H9 (cell line): ENCODE results near the gene IRAK1. TPM values are rescaled to one million over a fixed set of nuclear protein-coding genes. Genes with fewer than 3 reads are reported as not detected.

Experiments used
- DNase-seq: peaks from one replicate; pipeline ENCODE4 v3.0.0-alpha.2; 2017
- H2AFZ ChIP-seq: one replicate; pipeline ENCODE4 v1.6.1; 2013; ENCODE audit warnings: mild to moderate bottlenecking, low read length, control low read depth, moderate library complexity
- H2AK5ac ChIP-seq: 2 replicates; pipeline ENCODE4 v1.6.1; 2013; ENCODE audit warnings: low read length, control low read depth, mixed read lengths; ENCODE audit not compliant: insufficient read length
- H2BK120ac ChIP-seq: one replicate; pipeline ENCODE4 v1.6.1; 2013; ENCODE audit warnings: low read depth, mild to moderate bottlenecking, low read length, control low read depth, inconsistent platforms; ENCODE audit not compliant: poor library complexity, severe bottlenecking
- H2BK12ac ChIP-seq: 2 replicates; pipeline ENCODE4 v1.6.1; 2013; ENCODE audit warnings: low read length, control low read depth, mixed read lengths, low read depth; ENCODE audit not compliant: insufficient read length
- H2BK15ac ChIP-seq: 2 replicates; pipeline ENCODE4 v1.6.1; 2013; ENCODE audit warnings: low read depth, low read length, control low read depth
- H2BK20ac ChIP-seq: one replicate; pipeline ENCODE4 v1.6.1; 2013; ENCODE audit warnings: low read depth, mild to moderate bottlenecking, low read length, control low read depth, inconsistent platforms; ENCODE audit not compliant: poor library complexity, severe bottlenecking
- H2BK5ac ChIP-seq: 2 replicates; pipeline ENCODE4 v1.6.1; 2013; ENCODE audit warnings: low read length, control low read depth, mixed read lengths; ENCODE audit not compliant: insufficient read length
- H3K14ac ChIP-seq: 2 replicates; pipeline ENCODE4 v1.6.1; 2013; ENCODE audit warnings: low read length, control low read depth; ENCODE audit not compliant: insufficient read depth
- H3K18ac ChIP-seq: 2 replicates; pipeline ENCODE4 v1.6.1; 2013; ENCODE audit warnings: low read depth, mild to moderate bottlenecking, mixed read lengths, low read length, control low read depth; ENCODE audit not compliant: insufficient read length
- H3K23ac ChIP-seq: 2 replicates; pipeline ENCODE4 v1.6.1; 2013; ENCODE audit warnings: low read length, control low read depth, mixed read lengths, low read depth; ENCODE audit not compliant: insufficient read length
- H3K23me2 ChIP-seq: 2 replicates; pipeline ENCODE4 v1.6.1; 2013; ENCODE audit warnings: low read depth, mild to moderate bottlenecking, mixed read lengths, low read length, control low read depth; ENCODE audit not compliant: insufficient read length, poor library complexity, severe bottlenecking
- H3K27ac ChIP-seq: 2 replicates; pipeline ENCODE4 v1.5.1; 2013; ENCODE audit warnings: low read length, control low read depth, mixed read lengths, low read depth; ENCODE audit not compliant: insufficient read length
- H3K27me3 ChIP-seq: 2 replicates; pipeline ENCODE4 v1.6.1; 2013; ENCODE audit warnings: low read length, control low read depth, inconsistent platforms; ENCODE audit not compliant: insufficient read depth
- H3K4ac ChIP-seq: 2 replicates; pipeline ENCODE4 v1.6.1; 2013; ENCODE audit warnings: low read depth, mild to moderate bottlenecking, control low read depth, inconsistent platforms, low read length, moderate library complexity
- H3K4me1 ChIP-seq: 2 replicates; pipeline ENCODE4 v1.6.1; 2013; ENCODE audit warnings: low read length, control low read depth, inconsistent platforms; ENCODE audit not compliant: insufficient read depth
- H3K4me2 ChIP-seq: 2 replicates; pipeline ENCODE4 v1.6.1; 2013; ENCODE audit warnings: low read length, control low read depth, mixed read lengths; ENCODE audit not compliant: insufficient read length, insufficient read depth
- H3K56ac ChIP-seq: 2 replicates; pipeline ENCODE4 v1.6.1; 2013; ENCODE audit warnings: low read depth, mild to moderate bottlenecking, mixed read lengths, low read length, control low read depth; ENCODE audit not compliant: insufficient read length
- H3K79me1 ChIP-seq: 2 replicates; pipeline ENCODE4 v1.6.1; 2013; ENCODE audit warnings: low read depth, mild to moderate bottlenecking, moderate library complexity, low read length, control low read depth, inconsistent platforms; ENCODE audit not compliant: insufficient read depth, poor library complexity, severe bottlenecking
- H3K79me2 ChIP-seq: 2 replicates; pipeline ENCODE4 v1.6.1; 2013; ENCODE audit warnings: low read length, control low read depth, inconsistent platforms; ENCODE audit not compliant: insufficient read depth
- H3K9ac ChIP-seq: 2 replicates; pipeline ENCODE4 v1.6.1; 2013; ENCODE audit warnings: low read length, control low read depth, mixed read lengths; ENCODE audit not compliant: insufficient read length; ENCODE audit errors: extremely low read depth
- H3K9me3 ChIP-seq: one replicate; pipeline ENCODE4 v1.6.1; 2013; ENCODE audit warnings: low read depth, low read length, inconsistent platforms; ENCODE audit not compliant: control insufficient read depth
- H3T11ph ChIP-seq: one replicate; pipeline ENCODE4 v1.6.1; 2013; ENCODE audit warnings: mild to moderate bottlenecking, low read length, control low read depth, inconsistent platforms
- H4K20me1 ChIP-seq: one replicate; pipeline ENCODE4 v1.6.1; 2013; ENCODE audit not compliant: control insufficient read depth, insufficient read length, insufficient read depth
- H4K5ac ChIP-seq: 2 replicates; pipeline ENCODE4 v1.6.1; 2013; ENCODE audit warnings: low read depth, mild to moderate bottlenecking, mixed read lengths, low read length, control low read depth; ENCODE audit not compliant: insufficient read length
- H4K8ac ChIP-seq: replicated peaks from 2 replicates; pipeline ENCODE4 v1.6.1; 2013; ENCODE audit warnings: low read length, control low read depth, mixed read lengths, low read depth; ENCODE audit not compliant: insufficient read length
- H4K91ac ChIP-seq: 2 replicates; pipeline ENCODE4 v1.6.1; 2013; ENCODE audit warnings: low read depth, mild to moderate bottlenecking, moderate library complexity, mixed read lengths, low read length, control low read depth; ENCODE audit not compliant: insufficient read length
- H3K27ac Mint-ChIP-seq, 3 experiments: 2 replicates in 2 of 3; 3 replicates in 1 of 3; pipeline ENCODE4 v1.8.0; 2020 to 2021; ENCODE audit warnings: mixed read lengths in 3 of 3, mild to moderate bottlenecking in 1 of 3, moderate library complexity in 1 of 3
- H3K27me3 Mint-ChIP-seq: 2 replicates; pipeline ENCODE4 v1.8.0; 2021; ENCODE audit warnings: low read depth, mild to moderate bottlenecking, moderate library complexity, mixed read lengths
- H3K36me3 Mint-ChIP-seq, 3 experiments: 2 replicates in 2 of 3; 3 replicates in 1 of 3; pipeline ENCODE4 v1.8.0; 2020 to 2021; ENCODE audit warnings: low read depth in 3 of 3, mixed read lengths in 3 of 3; ENCODE audit not compliant: insufficient read depth in 1 of 3
- H3K4me1 Mint-ChIP-seq, 2 experiments: 2 replicates each; pipeline ENCODE4 v1.8.0; 2020; ENCODE audit warnings: mixed read lengths in 2 of 2
- H3K4me3 Mint-ChIP-seq, 2 experiments: 2 replicates in 1 of 2; 3 replicates in 1 of 2; pipeline ENCODE4 v1.8.0; 2020 to 2021; ENCODE audit warnings: mild to moderate bottlenecking in 2 of 2, mixed read lengths in 2 of 2, moderate library complexity in 1 of 2
- H3K9me3 Mint-ChIP-seq, 2 experiments: 2 replicates in 1 of 2; 3 replicates in 1 of 2; pipeline ENCODE4 v1.8.0; 2020; ENCODE audit warnings: mild to moderate bottlenecking in 2 of 2, mixed read lengths in 2 of 2, moderate library complexity in 1 of 2
- CTCF ChIP-seq: fragments of 200-600 bp; sonication (generic); conservative IDR thresholded peaks from 3 replicates; pipeline ENCODE4 v1.8.0; 2021; ENCODE audit warnings: antibody characterized with exemption, mild to moderate bottlenecking
- WGBS: extraction: QIAGEN DNeasy Blood & Tissue Kit; methylation state at CpG from one replicate; pipeline ENCODE4 v1.1.7; 2013; ENCODE audit warnings: missing lambda C conversion rate, low lambda C conversion rate, mixed read lengths; ENCODE audit not compliant: insufficient read length; ENCODE audit errors: extremely low coverage; 5-methylcytosine and 5-hydroxymethylcytosine counted together
- total RNA-seq: library from RNA; stranded (reverse); gene quantifications from 2 replicates; pipeline ENCODE4 v1.2.1, GENCODE V29; 2021

IRAK1 gene
- total RNA-seq, 1 experiment from 2014 or later: 98.4 TPM

- no peak overlapping the region for H2BK120ac ChIP-seq
- no peak overlapping the region for H3K14ac ChIP-seq
Measured at GRCh38 chrX:154006947-154007346, 12.8 kb downstream of the IRAK1 start.

More at GRCh38 chrX:154006947-154007346, 12.8 kb downstream of the IRAK1 start:
- Histone ChIP-seq H2BK5ac (no peak overlapping the region), H3K4ac (no peak overlapping the region), H2BK12ac (no peak overlapping the region), H2BK15ac (no peak overlapping the region), H3K4me1 (no peaks in the 10 kb centered on the region), H4K20me1 (no peaks in the 10 kb centered on the region), H4K5ac (no peak overlapping the region), H3K27me3 (no peaks in the 10 kb centered on the region), H4K8ac (no peak overlapping the region), H3K9me3 (peaks cover 21% of the 10 kb centered on the region), H3K23ac (no peak overlapping the region), H3K9ac (no peak overlapping the region), H2BK20ac (no peak overlapping the region), H3K79me2 (no peaks in the 10 kb centered on the region), H4K91ac (no peak overlapping the region), H3K27ac (no peak overlapping the region), H3K23me2 (no peaks in the 10 kb centered on the region), H3K56ac (no peak overlapping the region), H3K18ac (no peak overlapping the region), H3T11ph (no peak overlapping the region), H3K79me1 (no peaks in the 10 kb centered on the region), H3K4me2 (no peak overlapping the region), H2AFZ (no peak overlapping the region), H2AK5ac (no peak overlapping the region)
- Mint-ChIP-seq H3K9me3 (peaks cover 66 to 69% of the 10 kb centered on the region in 2 experiments), H3K4me3 (no peak overlapping the region), H3K27me3 (no peaks in the 10 kb centered on the region; the same call in 1 of the 2 replicates), H3K36me3 (peaks cover 14 to 45% (median 42%) of the 10 kb centered on the region in 3 experiments), H3K27ac (no peak overlapping the region), H3K4me1 (peaks cover 0 to 5% of the 10 kb centered on the region in 2 experiments; a peak in 1 of 4 replicates)
- no CpG with 5 or more reads among the region's 20 CpGs for WGBS
- TF ChIP-seq CTCF: no peak
- DNase-seq: no peak
